Caco-2 (cell line): ENCODE data around the gene BANP. TPM values are rescaled to one million over a fixed set of nuclear protein-coding genes. Genes with fewer than 3 reads are reported as not detected.
A peak's percentile ranks its signal among the peaks of the same experiment; 100 is the strongest.

Experiments used
- BruUV-seq: library from RNA; stranded (reverse); fragments of 400-500 nt; replicated peaks from 2 replicates; lab custom pipeline; 2021; lab: Mats Ljungman, UMichigan
- CTCF ChIA-PET: fragments of 300-600 bp; sonication (Branson Sonifier 250); formaldehyde crosslinking; loops from one replicate; lab custom pipeline; 2022; ENCODE audit warnings: antibody characterized with exemption; lab: Charles Lee
- POLR2A ChIA-PET: fragments of 300-600 bp; sonication (Branson Sonifier 250); formaldehyde crosslinking; loops from one replicate; lab custom pipeline; 2022; ENCODE audit warnings: antibody characterized with exemption; lab: Charles Lee
- DNase-seq, 2 experiments: peaks; one replicate each; pipeline versions ENCODE4 v3.0.0 to v3.0.0-alpha.2; 2020 to 2022
- H3K27me3 ChIP-seq: replicated peaks from 2 replicates; pipeline ENCODE4 v1.6.0; 2011; ENCODE audit warnings: low read length; ENCODE audit not compliant: control insufficient read depth, insufficient read depth
- H3K36me3 ChIP-seq: 2 replicates; pipeline ENCODE4 v1.5.1; 2011; ENCODE audit warnings: low read length; ENCODE audit not compliant: control insufficient read depth, insufficient read depth
- H3K4me1 ChIP-seq: fragments of 250-450 bp; sonication (Bioruptor Pico); 2 replicates; pipeline ENCODE4 v1.5.1; 2020; ENCODE audit warnings: mild to moderate bottlenecking
- H3K4me3 ChIP-seq: 2 replicates; pipeline ENCODE4 v1.5.1; 2011; ENCODE audit warnings: low read depth, mild to moderate bottlenecking, control low read depth, low read length
- H3K9me3 ChIP-seq: fragments of 250-450 bp; sonication (Bioruptor Pico); 2 replicates; pipeline ENCODE4 v1.5.1; 2020; ENCODE audit warnings: mild to moderate bottlenecking, moderate library complexity
- H3K27ac Mint-ChIP-seq: one replicate; pipeline ENCODE4 v1.8.0; 2022; ENCODE audit warnings: mixed read lengths; ENCODE audit not compliant: unreplicated experiment
- H3K27me3 Mint-ChIP-seq: one replicate; pipeline ENCODE4 v1.8.0; 2022; ENCODE audit warnings: mixed read lengths; ENCODE audit not compliant: insufficient read depth, unreplicated experiment
- H3K36me3 Mint-ChIP-seq: one replicate; pipeline ENCODE4 v1.8.0; 2022; ENCODE audit warnings: mild to moderate bottlenecking, mixed read lengths; ENCODE audit not compliant: insufficient read depth, unreplicated experiment
- H3K4me1 Mint-ChIP-seq: one replicate; pipeline ENCODE4 v1.8.0; 2022; ENCODE audit warnings: low read depth, mixed read lengths; ENCODE audit not compliant: unreplicated experiment
- H3K4me3 Mint-ChIP-seq: one replicate; pipeline ENCODE4 v1.8.0; 2022; ENCODE audit warnings: mild to moderate bottlenecking, moderate library complexity, mixed read lengths; ENCODE audit not compliant: unreplicated experiment
- H3K9me3 Mint-ChIP-seq: one replicate; pipeline ENCODE4 v1.8.0; 2022; ENCODE audit warnings: mixed read lengths; ENCODE audit not compliant: unreplicated experiment
- CTCF ChIP-seq, 2 experiments: fragments of 200-600 bp in 1 of 2; IDR thresholded peaks; 1 replicate in 1 of 2; 2 replicates in 1 of 2; pipeline versions ENCODE4 v1.5.1 to v1.8.0; 2011 to 2022; ENCODE audit warnings: antibody characterized with exemption in 1 of 2, control low read depth in 1 of 2, inconsistent platforms in 1 of 2, low read depth in 1 of 2, low read length in 1 of 2, mild to moderate bottlenecking in 1 of 2, moderate library complexity in 1 of 2; ENCODE audit not compliant: insufficient read depth in 1 of 2, severe bottlenecking in 1 of 2, unreplicated experiment in 1 of 2
- intact Hi-C: fragments of 100-400 bp; cut with micrococcal nuclease; formaldehyde crosslinking; loops from one replicate; pipeline ENCODE4 v1.10.0; 2022; ENCODE audit not compliant: unreplicated experiment
- total RNA-seq: library from RNA; stranded (reverse); gene quantifications from 2 replicates; pipeline ENCODE4 v1.2.3, GENCODE V29; 2022

BANP gene
- total RNA-seq, 1 experiment from 2014 or later = 44.4 TPM

GRCh38 chr16:87926246-87927194, 24.7 kb upstream of the BANP start:
- peaks cover 10% of the 10 kb centered on the region for H3K4me1 Mint-ChIP-seq
- no peak for DNase-seq
- no peak overlapping the region for H3K4me3 Mint-ChIP-seq
- no TSS peak for BruUV-seq
- intact Hi-C loops = no loop called here
- H3K27me3 Mint-ChIP-seq = no peaks in the 10 kb centered on the region
- no peak for TF ChIP-seq CTCF (IDR thresholded peaks at IDR 0.05; ENCODE audit: insufficient read depth in 1 of 2, low read depth in 1 of 2, low read length in 1 of 2, severe bottlenecking in 1 of 2, unreplicated experiment in 1 of 2)
- Histone ChIP-seq H3K9me3 (no peaks in the 10 kb centered on the region), H3K4me3 (no peak overlapping the region), H3K4me1 (no peaks in the 10 kb centered on the region), H3K36me3 (no peaks in the 10 kb centered on the region), H3K27me3 (no peaks in the 10 kb centered on the region)
- no peak overlapping the region for H3K27ac Mint-ChIP-seq
- no peaks in the 10 kb centered on the region for H3K36me3 Mint-ChIP-seq
- CTCF ChIA-PET = interaction anchor here (1.0 to 1.5 kb wide), 3 partner anchors 19 to 157 kb away, joined by 3 to 7 read pairs (median 6); no protein-coding TSS in a partner anchor
- no peaks in the 10 kb centered on the region for H3K9me3 Mint-ChIP-seq
- POLR2A ChIA-PET = no interaction called here

GRCh38 chr16:87927195-87927562, 24.1 kb upstream of the BANP start:
- POLR2A ChIA-PET = no interaction called here
- H3K27ac Mint-ChIP-seq = no peak overlapping the region
- H3K9me3 Mint-ChIP-seq = no peaks in the 10 kb centered on the region
- DNase-seq = peak in 1 of 2 experiments; percentile 51
- CTCF ChIA-PET = interaction anchor here (1.0 to 1.5 kb wide), 3 partner anchors 7 to 158 kb away, joined by 3 to 6 read pairs (median 5); no protein-coding TSS in a partner anchor
- no peaks in the 10 kb centered on the region for H3K27me3 Mint-ChIP-seq
- peaks cover 10% of the 10 kb centered on the region for H3K4me1 Mint-ChIP-seq
- TF ChIP-seq CTCF (IDR thresholded peaks at IDR 0.05; ENCODE audit: insufficient read depth in 1 of 2, low read depth in 1 of 2, low read length in 1 of 2, severe bottlenecking in 1 of 2, unreplicated experiment in 1 of 2) = peak; percentile 35 to 51
- intact Hi-C loops = no loop called here
- BruUV-seq = no TSS peak
- H3K27me3 ChIP-seq = no peaks in the 10 kb centered on the region
- no peaks in the 10 kb centered on the region for H3K36me3 Mint-ChIP-seq
- no peak overlapping the region for H3K4me3 ChIP-seq
- H3K36me3 ChIP-seq = no peaks in the 10 kb centered on the region
- no peaks in the 10 kb centered on the region for H3K4me1 ChIP-seq
- H3K9me3 ChIP-seq = no peaks in the 10 kb centered on the region
- no peak overlapping the region for H3K4me3 Mint-ChIP-seq

- Mint-ChIP-seq H3K9me3 (no peaks in the 10 kb centered on the region), H3K4me1 (peaks cover 10% of the 10 kb centered on the region), H3K27ac (peak overlapping the region; percentile 29), H3K4me3 (no peak overlapping the region), H3K36me3 (no peaks in the 10 kb centered on the region), H3K27me3 (no peaks in the 10 kb centered on the region)
- Histone ChIP-seq H3K4me1 (no peaks in the 10 kb centered on the region), H3K4me3 (no peak overlapping the region), H3K9me3 (no peaks in the 10 kb centered on the region), H3K36me3 (no peaks in the 10 kb centered on the region), H3K27me3 (no peaks in the 10 kb centered on the region)
- TF ChIP-seq CTCF (IDR thresholded peaks at IDR 0.05; ENCODE audit: insufficient read depth in 1 of 2, low read depth in 1 of 2, low read length in 1 of 2, severe bottlenecking in 1 of 2, unreplicated experiment in 1 of 2) = no peak
- CTCF ChIA-PET = interaction anchor here (0.6 to 1.6 kb wide), 4 partner anchors 15 to 522 kb away, joined by 4 to 6 read pairs (median 6); no protein-coding TSS in a partner anchor
- POLR2A ChIA-PET = no interaction called here
- intact Hi-C loops = no loop called here
- BruUV-seq = no TSS peak
- DNase-seq = no peak
Measured at GRCh38 chr16:87929986-87930385, 21.2 kb upstream of the BANP start.
